Measurements from ENCODE around the gene GRIA3.
"Not testable (repeated sequence)": the region's sequence is repeated elsewhere in the genome, so short reads cannot be mapped to it uniquely, and the experiment has no call there.

The GRIA3 gene

GRCh38 chrX:123350226-123350625 is 166.1 kb downstream of the GRIA3 start:
- TF ChIP-seq CTCF (IDR thresholded peaks at IDR 0.05), result no peak
- no peak for DNase-seq

GRCh38 chrX:123357941-123358340 is 173.9 kb downstream of the GRIA3 start:
- no peak for TF ChIP-seq CTCF (IDR thresholded peaks at IDR 0.05)
- H3K27me3 Mint-ChIP-seq (ENCODE audit: low read depth, poor library complexity), result no peaks in the 10 kb centered on the region
- H3K27ac Mint-ChIP-seq, result no peak overlapping the region

More at GRCh38 chrX:123350226-123350625, 166.1 kb downstream of the GRIA3 start:
- H3K4me3 Mint-ChIP-seq, result no peak overlapping the region
- peaks cover 37% of the 10 kb centered on the region for H3K9me3 Mint-ChIP-seq
- no peaks in the 10 kb centered on the region for H3K27me3 Mint-ChIP-seq (ENCODE audit: low read depth, poor library complexity)
- H3K4me1 Mint-ChIP-seq, result peaks cover 10% of the 10 kb centered on the region
- no peak overlapping the region for H3K27ac Mint-ChIP-seq
- H3K36me3 Mint-ChIP-seq (ENCODE audit: low read depth), result peaks cover 17% of the 10 kb centered on the region

GRCh38 chrX:123358457-123358856 is 174.4 kb downstream of the GRIA3 start:
- H3K4me1 Mint-ChIP-seq, result peaks cover 10% of the 10 kb centered on the region
- no peak overlapping the region for H3K4me3 Mint-ChIP-seq
- DNase-seq, result no peak
- H3K27ac Mint-ChIP-seq, result no peak overlapping the region
- TF ChIP-seq CTCF (IDR thresholded peaks at IDR 0.05), result no peak
- H3K9me3 Mint-ChIP-seq, result peaks cover 33% of the 10 kb centered on the region
- H3K27me3 Mint-ChIP-seq (ENCODE audit: low read depth, poor library complexity), result no peaks in the 10 kb centered on the region
- peaks cover 55% of the 10 kb centered on the region for H3K36me3 Mint-ChIP-seq (ENCODE audit: low read depth)

More at GRCh38 chrX:123357941-123358340, 173.9 kb downstream of the GRIA3 start:
- H3K36me3 Mint-ChIP-seq (ENCODE audit: low read depth), result peaks cover 53% of the 10 kb centered on the region
- DNase-seq, result no peak
- H3K9me3 Mint-ChIP-seq, result peaks cover 30% of the 10 kb centered on the region
- no peak overlapping the region for H3K4me3 Mint-ChIP-seq
- peaks cover 10% of the 10 kb centered on the region for H3K4me1 Mint-ChIP-seq

GRCh38 chrX:123361371-123361770 is 177.3 kb downstream of the GRIA3 start:
- Mint-ChIP-seq H3K4me3 (no peak overlapping the region), H3K36me3 (ENCODE audit: low read depth) (peaks cover 72% of the 10 kb centered on the region), H3K27ac (no peak overlapping the region), H3K9me3 (peaks cover 35% of the 10 kb centered on the region), H3K27me3 (ENCODE audit: low read depth, poor library complexity) (no peaks in the 10 kb centered on the region), H3K4me1 (peaks cover 10% of the 10 kb centered on the region)
- no peak for DNase-seq
- TF ChIP-seq CTCF (IDR thresholded peaks at IDR 0.05), result no peak

GRCh38 chrX:123386196-123386595 is 202.1 kb downstream of the GRIA3 start:
- H3K36me3 Mint-ChIP-seq (ENCODE audit: low read depth), result peaks cover 74% of the 10 kb centered on the region
- peaks cover 87% of the 10 kb centered on the region for H3K9me3 Mint-ChIP-seq
- not testable (repeated sequence) for H3K27me3 Mint-ChIP-seq (ENCODE audit: low read depth, poor library complexity); H3K4me3 Mint-ChIP-seq; H3K4me1 Mint-ChIP-seq; H3K27ac Mint-ChIP-seq; DNase-seq

GRCh38 chrX:123392921-123393320 is 208.8 kb downstream of the GRIA3 start:
- no peak overlapping the region for H3K27ac Mint-ChIP-seq
- DNase-seq, result no peak
- no peaks in the 10 kb centered on the region for H3K27me3 Mint-ChIP-seq (ENCODE audit: low read depth, poor library complexity)
- no peak for TF ChIP-seq CTCF (IDR thresholded peaks at IDR 0.05)
- H3K4me3 Mint-ChIP-seq, result no peak overlapping the region
- H3K36me3 Mint-ChIP-seq (ENCODE audit: low read depth), result peaks cover 35% of the 10 kb centered on the region
- H3K4me1 Mint-ChIP-seq, result no peaks in the 10 kb centered on the region
- H3K9me3 Mint-ChIP-seq, result peaks cover 37% of the 10 kb centered on the region
